ENCODE results near the gene HSPA2.
"Not testable (repeated sequence)": the region's sequence is repeated elsewhere in the genome, so short reads cannot be mapped to it uniquely, and the experiment has no call there.

HSPA2 gene

GRCh38 chr14:64563696-64564095 lies 23.2 kb downstream of the HSPA2 start:
- H3K9me3 ChIP-seq (ENCODE audit: control insufficient read depth, low read length) = no peaks in the 10 kb centered on the region
- TF ChIP-seq CTCF (IDR thresholded peaks at IDR 0.05) = no peak
- H3K4me3 ChIP-seq (ENCODE audit: low read depth, low read length) = no peak overlapping the region
- H3K79me2 ChIP-seq = no peaks in the 10 kb centered on the region
- no peaks in the 10 kb centered on the region for H3K36me3 ChIP-seq (ENCODE audit: control insufficient read depth, insufficient read depth, low read length)
- no peak overlapping the region for H3K27ac ChIP-seq
- no peak overlapping the region for H3K9ac ChIP-seq
- no peaks in the 10 kb centered on the region for H3K27me3 ChIP-seq (ENCODE audit: control insufficient read depth, insufficient read depth, low read length)
- H3K4me2 ChIP-seq (ENCODE audit: low read length) = no peak overlapping the region
- no peak overlapping the region for H2AFZ ChIP-seq
- peaks cover 10% of the 10 kb centered on the region for H3K4me1 ChIP-seq

GRCh38 chr14:64566651-64567122 lies 26.1 kb downstream of the HSPA2 start:
- no peaks in the 10 kb centered on the region for H3K36me3 ChIP-seq (ENCODE audit: control insufficient read depth, insufficient read depth, low read length)
- no peaks in the 10 kb centered on the region for H3K79me2 ChIP-seq
- TF ChIP-seq CTCF (IDR thresholded peaks at IDR 0.05) = no peak
- H3K27me3 ChIP-seq (ENCODE audit: control insufficient read depth, insufficient read depth, low read length) = no peaks in the 10 kb centered on the region
- no peaks in the 10 kb centered on the region for H3K9me3 ChIP-seq (ENCODE audit: control insufficient read depth, low read length)
- H3K4me2 ChIP-seq (ENCODE audit: low read length) = no peak overlapping the region
- peaks cover 6% of the 10 kb centered on the region for H3K4me1 ChIP-seq
- H2AFZ ChIP-seq = peak overlapping the region; percentile 19
- H3K9ac ChIP-seq = no peak overlapping the region
- no peak overlapping the region for H3K4me3 ChIP-seq (ENCODE audit: low read depth, low read length)
- no peak overlapping the region for H3K27ac ChIP-seq

GRCh38 chr14:64569138-64569631 lies 28.6 kb downstream of the HSPA2 start:
- no peaks in the 10 kb centered on the region for H3K79me2 ChIP-seq
- H3K4me1 ChIP-seq = peaks cover 4% of the 10 kb centered on the region
- H3K9ac ChIP-seq = no peak overlapping the region
- no peaks in the 10 kb centered on the region for H3K36me3 ChIP-seq (ENCODE audit: control insufficient read depth, insufficient read depth, low read length)
- H2AFZ ChIP-seq = peak overlapping the region; percentile 17
- no peaks in the 10 kb centered on the region for H3K27me3 ChIP-seq (ENCODE audit: control insufficient read depth, insufficient read depth, low read length)
- TF ChIP-seq CTCF (IDR thresholded peaks at IDR 0.05) = no peak
- H3K27ac ChIP-seq = no peak overlapping the region
- H3K9me3 ChIP-seq (ENCODE audit: control insufficient read depth, low read length) = no peaks in the 10 kb centered on the region
- no peak overlapping the region for H3K4me2 ChIP-seq (ENCODE audit: low read length)
- no peak overlapping the region for H3K4me3 ChIP-seq (ENCODE audit: low read depth, low read length)

- H3K9ac ChIP-seq; H3K9me3 ChIP-seq (ENCODE audit: control insufficient read depth, low read length); H3K79me2 ChIP-seq; H3K4me1 ChIP-seq; H3K27me3 ChIP-seq (ENCODE audit: control insufficient read depth, insufficient read depth, low read length); H3K36me3 ChIP-seq (ENCODE audit: control insufficient read depth, insufficient read depth, low read length); H3K27ac ChIP-seq; H3K4me2 ChIP-seq (ENCODE audit: low read length); H3K4me3 ChIP-seq (ENCODE audit: low read depth, low read length): not testable (repeated sequence)
- H2AFZ ChIP-seq = peak overlapping the region; percentile 17
Measured at GRCh38 chr14:64569646-64570045, 29.1 kb downstream of the HSPA2 start.

- no peak overlapping the region for H3K9ac ChIP-seq
- no peak for TF ChIP-seq CTCF (IDR thresholded peaks at IDR 0.05)
- H2AFZ ChIP-seq = no peak overlapping the region
- no peak overlapping the region for H3K4me3 ChIP-seq (ENCODE audit: low read depth, low read length)
- H3K27me3 ChIP-seq (ENCODE audit: control insufficient read depth, insufficient read depth, low read length) = no peaks in the 10 kb centered on the region
- H3K4me2 ChIP-seq (ENCODE audit: low read length) = no peak overlapping the region
- H3K79me2 ChIP-seq = no peaks in the 10 kb centered on the region
- no peaks in the 10 kb centered on the region for H3K36me3 ChIP-seq (ENCODE audit: control insufficient read depth, insufficient read depth, low read length)
- peaks cover 4% of the 10 kb centered on the region for H3K4me1 ChIP-seq
- no peak overlapping the region for H3K27ac ChIP-seq
- H3K9me3 ChIP-seq (ENCODE audit: control insufficient read depth, low read length) = no peaks in the 10 kb centered on the region
Measured at GRCh38 chr14:64572386-64573104, 32.0 kb downstream of the HSPA2 start.

Measured in parathyroid adenoma (tissue), 2 donors.